GM19324 (cell line): ENCODE results near the gene CSNK1A1.

ENCODE experiments used
- ATAC-seq: cut with Tn5 transposase; IDR thresholded peaks from one replicate; pipeline ENCODE4 v1.9.1; 2021; ENCODE audit warnings: mild to moderate bottlenecking, moderate library complexity; ENCODE audit not compliant: unreplicated experiment, low FRiP score

The CSNK1A1 gene

GRCh38 chr5:149443210-149443609 is 108.0 kb downstream of the CSNK1A1 start:
- ATAC-seq: no peak

- ATAC-seq: no peak
These were observed 108.6 kb downstream of the CSNK1A1 start for GRCh38 chr5:149442563-149443182.
